ENCODE data around the gene DLK1.

The DLK1 gene

GRCh38 chr14:100778951-100779690, 52.4 kb downstream of the DLK1 start:
- DNase-seq: no peak
- Histone ChIP-seq H3K4me1 (peaks cover 66% of the 10 kb centered on the region), H3K27me3 (no peaks in the 10 kb centered on the region), H3K9me3 (no peaks in the 10 kb centered on the region), H3K36me3 (no peaks in the 10 kb centered on the region), H3K4me3 (ENCODE audit: low read depth, low read length) (no peak overlapping the region)
- TF ChIP-seq, protein P1, sequence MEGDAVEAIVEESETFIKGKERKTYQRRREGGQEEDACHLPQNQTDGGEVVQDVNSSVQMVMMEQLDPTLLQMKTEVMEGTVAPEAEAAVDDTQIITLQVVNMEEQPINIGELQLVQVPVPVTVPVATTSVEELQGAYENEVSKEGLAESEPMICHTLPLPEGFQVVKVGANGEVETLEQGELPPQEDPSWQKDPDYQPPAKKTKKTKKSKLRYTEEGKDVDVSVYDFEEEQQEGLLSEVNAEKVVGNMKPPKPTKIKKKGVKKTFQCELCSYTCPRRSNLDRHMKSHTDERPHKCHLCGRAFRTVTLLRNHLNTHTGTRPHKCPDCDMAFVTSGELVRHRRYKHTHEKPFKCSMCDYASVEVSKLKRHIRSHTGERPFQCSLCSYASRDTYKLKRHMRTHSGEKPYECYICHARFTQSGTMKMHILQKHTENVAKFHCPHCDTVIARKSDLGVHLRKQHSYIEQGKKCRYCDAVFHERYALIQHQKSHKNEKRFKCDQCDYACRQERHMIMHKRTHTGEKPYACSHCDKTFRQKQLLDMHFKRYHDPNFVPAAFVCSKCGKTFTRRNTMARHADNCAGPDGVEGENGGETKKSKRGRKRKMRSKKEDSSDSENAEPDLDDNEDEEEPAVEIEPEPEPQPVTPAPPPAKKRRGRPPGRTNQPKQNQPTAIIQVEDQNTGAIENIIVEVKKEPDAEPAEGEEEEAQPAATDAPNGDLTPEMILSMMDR (IDR thresholded peaks at IDR 0.05; ENCODE audit: low read depth, low read length): no peak

GRCh38 chr14:100779691-100780080, 53.0 kb downstream of the DLK1 start:
- H3K4me1 ChIP-seq: peaks cover 71% of the 10 kb centered on the region
- H3K4me3 ChIP-seq (ENCODE audit: low read depth, low read length): no peak overlapping the region
- DNase-seq: no peak
- no peaks in the 10 kb centered on the region for H3K9me3 ChIP-seq
- H3K36me3 ChIP-seq: no peaks in the 10 kb centered on the region
- H3K27me3 ChIP-seq: no peaks in the 10 kb centered on the region
- TF ChIP-seq, protein P1 (IDR thresholded peaks at IDR 0.05; ENCODE audit: low read depth, low read length): no peak

DNA sequence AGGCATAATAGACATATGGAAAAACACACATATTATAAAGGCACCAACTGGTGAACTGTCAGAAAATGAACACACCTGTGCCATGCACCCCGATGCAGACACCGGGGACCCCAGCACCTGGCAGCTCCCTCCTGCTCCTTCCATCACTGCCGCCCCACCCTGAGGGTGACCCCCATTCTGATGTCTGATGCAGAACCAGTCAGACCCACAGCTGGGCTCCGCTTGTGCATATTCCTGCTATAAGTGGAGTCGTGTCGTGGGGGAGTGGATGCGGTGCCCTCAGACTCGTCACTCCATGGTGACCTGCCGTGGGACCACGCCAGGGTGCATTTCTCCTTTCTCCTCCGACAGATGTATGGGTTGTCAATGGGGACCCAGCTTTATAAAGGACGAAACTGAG, 53.6 kb downstream of the DLK1 start:
- no peaks in the 10 kb centered on the region for H3K27me3 ChIP-seq
- no peak overlapping the region for H3K4me3 ChIP-seq (ENCODE audit: low read depth, low read length)
- TF ChIP-seq, protein P1 (IDR thresholded peaks at IDR 0.05; ENCODE audit: low read depth, low read length): no peak
- no peaks in the 10 kb centered on the region for H3K36me3 ChIP-seq
- no peaks in the 10 kb centered on the region for H3K9me3 ChIP-seq
- H3K4me1 ChIP-seq: peaks cover 70% of the 10 kb centered on the region
- no peak for DNase-seq

DNA sequence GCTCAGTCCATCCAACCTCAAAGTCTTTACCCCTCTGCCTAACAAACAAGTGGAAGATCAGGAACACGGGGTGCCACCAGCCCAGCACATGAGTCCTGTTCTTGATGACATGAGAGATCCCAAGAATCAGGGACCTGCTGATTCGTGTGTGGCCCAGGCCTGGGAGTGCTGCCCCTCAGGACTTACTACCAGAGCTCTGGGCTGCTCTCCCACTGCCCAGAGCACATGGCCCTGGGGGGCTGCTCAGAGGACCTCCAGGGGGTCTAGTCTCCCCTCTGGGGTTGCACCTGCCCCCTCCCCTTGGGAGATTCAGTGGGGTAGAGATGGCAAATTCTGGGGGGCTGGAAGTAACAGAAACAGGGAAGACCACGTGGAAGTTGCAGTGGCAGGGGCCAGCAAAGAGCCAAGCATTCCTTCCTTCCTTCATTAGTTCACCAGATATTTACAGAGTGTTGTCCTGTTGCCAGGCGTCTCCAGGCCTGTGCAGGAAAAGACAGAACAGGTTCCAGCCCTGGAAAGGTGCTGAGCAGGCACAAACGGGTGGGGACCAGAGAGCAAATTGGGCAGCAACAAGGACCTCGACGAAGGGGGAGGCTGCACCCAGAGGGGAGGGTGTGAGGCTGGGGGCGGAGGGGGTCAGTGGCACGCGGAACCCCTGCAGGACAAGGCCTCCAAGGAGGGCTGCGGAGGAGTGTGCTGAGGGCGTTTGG, 54.1 kb downstream of the DLK1 start:
- Histone ChIP-seq H3K4me3 (ENCODE audit: low read depth, low read length) (no peak overlapping the region), H3K27me3 (no peaks in the 10 kb centered on the region), H3K4me1 (peaks cover 70% of the 10 kb centered on the region), H3K9me3 (no peaks in the 10 kb centered on the region), H3K36me3 (no peaks in the 10 kb centered on the region)
- TF ChIP-seq, protein P1 (IDR thresholded peaks at IDR 0.05; ENCODE audit: low read depth, low read length): no peak
- no peak for DNase-seq

DNA sequence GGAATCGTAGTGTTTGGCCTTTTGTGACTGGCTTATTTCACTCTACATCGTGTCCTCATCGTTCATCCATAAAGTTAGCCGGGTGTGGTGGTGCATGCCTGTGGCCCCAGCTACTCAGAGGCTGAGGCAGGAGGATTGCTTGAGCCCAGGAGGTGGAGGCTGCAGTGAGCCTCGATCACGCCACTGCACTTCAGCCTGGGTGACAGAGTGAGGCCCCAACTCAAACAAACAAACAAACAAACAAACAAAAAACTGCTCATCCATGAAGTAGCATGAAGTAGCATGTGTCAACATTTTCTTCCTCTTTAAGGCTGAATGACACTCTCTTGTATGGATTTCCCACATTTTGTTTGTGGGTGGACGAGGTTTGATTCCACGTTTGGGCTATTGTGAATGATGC, 55.3 kb downstream of the DLK1 start:
- TF ChIP-seq, protein P1 (IDR thresholded peaks at IDR 0.05; ENCODE audit: low read depth, low read length): no peak
- no peaks in the 10 kb centered on the region for H3K9me3 ChIP-seq
- no peaks in the 10 kb centered on the region for H3K27me3 ChIP-seq
- no peaks in the 10 kb centered on the region for H3K36me3 ChIP-seq
- no peak overlapping the region for H3K4me3 ChIP-seq (ENCODE audit: low read depth, low read length)
- H3K4me1 ChIP-seq: peaks cover 66% of the 10 kb centered on the region
- no peak for DNase-seq

Data from BE2C (cell line).